Testis (tissue), 2 donors: Measurements from ENCODE around the gene GNPTAB.

Experiments used
- CTCF ChIP-seq, 3 experiments: fragments of 450-650 bp in 2 of 3; fragments of 200-600 bp in 1 of 3; sonication (generic) in 1 of 3; IDR thresholded peaks; one replicate each; pipeline ENCODE4 v1.5.1; 2016 to 2019; ENCODE audit warnings: antibody characterized with exemption in 3 of 3, mild to moderate bottlenecking in 2 of 3, moderate library complexity in 1 of 3
- POLR2A ChIP-seq: fragments of 450-650 bp; IDR thresholded peaks from one replicate; pipeline ENCODE4 v1.6.1; 2017; ENCODE audit warnings: antibody characterized with exemption, mild to moderate bottlenecking, moderate library complexity

- TF ChIP-seq CTCF (IDR thresholded peaks at IDR 0.05) (no peak), POLR2A (no peak)
Measured at GRCh38 chr12:101803978-101804377, 26.8 kb downstream of the GNPTAB start.
